Measurements from ENCODE around the gene TLR5.

The TLR5 gene

GRCh38 chr1:223110952-223111351 lies 32.1 kb downstream of the TLR5 start:
- DNase-seq (ENCODE audit: low read depth in 1 of 2, low spot score in 1 of 2) = no peak

GRCh38 chr1:223109581-223110026 lies 33.4 kb downstream of the TLR5 start:
- no peak for DNase-seq (ENCODE audit: low read depth in 1 of 2, low spot score in 1 of 2)

DNA sequence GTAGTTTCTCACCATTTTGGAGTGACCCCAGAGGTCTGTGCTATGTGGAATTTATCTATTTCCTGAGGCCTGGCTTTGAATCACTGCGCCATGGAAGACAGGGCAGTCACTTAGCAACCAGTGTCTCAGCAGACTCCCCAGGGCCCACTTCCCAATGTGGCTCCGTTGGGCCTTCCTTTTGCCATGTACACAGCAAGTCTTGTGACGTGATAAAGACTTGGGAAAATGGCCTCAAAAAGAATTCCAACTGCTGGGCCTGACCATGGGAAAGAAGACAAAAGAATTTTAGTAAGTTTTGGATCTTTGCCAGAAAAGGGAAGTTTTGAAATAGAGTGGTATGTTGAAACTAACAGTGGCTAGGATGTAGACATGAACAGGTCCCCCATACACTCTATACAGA lies 36.2 kb downstream of the TLR5 start:
- no peak for DNase-seq (ENCODE audit: low read depth in 1 of 2, low spot score in 1 of 2)

GRCh38 chr1:223105568-223105967 lies 37.5 kb downstream of the TLR5 start:
- DNase-seq (ENCODE audit: low read depth in 1 of 2, low spot score in 1 of 2) = no peak

DNA sequence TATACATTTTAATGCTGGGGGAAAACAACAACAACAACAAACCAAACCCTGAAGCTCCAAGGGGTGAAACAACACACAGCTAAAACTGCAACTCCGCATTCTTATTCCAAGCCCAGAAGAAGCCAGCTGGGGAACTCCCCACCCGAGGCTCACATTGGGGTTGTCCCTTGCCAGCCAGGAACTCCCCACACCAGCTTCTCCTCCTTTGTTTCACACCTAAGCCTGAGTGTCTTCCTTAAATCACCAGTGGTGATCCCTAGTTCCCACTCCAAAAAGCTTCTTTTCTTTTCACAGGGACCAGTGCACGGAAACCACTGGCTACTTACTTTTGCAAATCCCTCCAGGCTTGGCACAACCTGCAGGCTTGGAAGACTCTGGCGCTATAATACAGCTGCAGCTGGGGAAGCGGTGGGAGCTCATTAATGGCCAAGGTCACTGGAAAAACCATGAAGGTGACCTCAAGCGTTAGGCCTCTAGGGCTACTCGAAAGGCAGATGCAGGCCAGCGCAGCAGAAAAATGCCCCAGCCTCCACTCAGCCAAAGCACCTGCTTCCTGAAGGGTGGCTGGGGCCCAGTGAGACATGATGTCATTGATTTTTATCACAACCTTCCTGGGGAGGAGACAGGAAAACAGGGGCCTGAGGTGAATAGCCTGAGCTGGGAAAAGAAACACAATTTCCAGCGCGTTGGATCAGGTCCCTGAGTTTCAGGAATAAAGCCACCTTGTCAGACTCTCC lies 40.1 kb downstream of the TLR5 start:
- no peak for DNase-seq (ENCODE audit: low read depth in 1 of 2, low spot score in 1 of 2)

DNA sequence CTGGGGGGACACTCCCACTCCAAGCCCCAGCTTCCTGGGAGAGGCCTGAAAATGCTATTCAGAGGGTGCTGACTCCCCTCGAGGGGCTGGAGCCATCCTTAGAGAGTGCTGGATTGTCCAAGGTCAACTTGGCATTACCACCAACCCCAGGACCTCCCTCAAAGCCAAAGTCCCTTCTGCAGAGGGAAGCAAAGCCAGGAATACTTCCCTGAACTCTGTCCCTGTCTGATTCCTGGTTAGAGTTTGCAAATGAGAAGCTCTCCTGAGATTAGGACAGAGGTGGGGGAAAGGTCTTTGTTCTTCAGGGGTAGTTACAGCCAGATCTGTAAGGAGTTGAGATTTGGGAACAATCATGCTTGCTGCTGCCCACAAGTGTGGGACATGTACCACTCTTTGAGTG lies 45.3 kb downstream of the TLR5 start:
- no peak for DNase-seq (ENCODE audit: low read depth in 1 of 2, low spot score in 1 of 2)

DNA sequence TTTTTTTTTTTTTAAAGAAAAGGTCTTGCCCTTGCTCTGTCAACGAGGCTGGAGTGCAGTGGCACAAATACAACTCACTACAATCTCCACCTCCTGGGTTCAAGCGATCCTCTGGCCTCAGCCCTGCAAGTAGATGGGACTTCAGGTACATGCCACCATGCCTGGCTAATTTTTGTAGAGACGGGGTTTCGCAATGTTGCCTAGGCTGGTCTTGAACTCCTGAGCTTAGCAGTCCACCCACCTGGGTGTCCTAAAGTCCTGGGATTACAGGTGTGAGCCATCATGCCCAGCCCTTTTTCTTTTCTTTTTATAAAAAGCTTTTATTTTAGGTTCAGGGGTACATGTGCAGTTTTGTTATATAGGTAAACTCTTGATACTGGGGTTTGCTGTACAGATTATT lies 47.2 kb downstream of the TLR5 start:
- no peak for DNase-seq (ENCODE audit: low read depth in 1 of 2, low spot score in 1 of 2)

- DNase-seq (ENCODE audit: low read depth in 1 of 2, low spot score in 1 of 2) = no peak
These were observed 51.2 kb downstream of the TLR5 start for GRCh38 chr1:223091896-223092295.

- no peak for DNase-seq (ENCODE audit: low read depth in 1 of 2, low spot score in 1 of 2)
These were observed 53.8 kb downstream of the TLR5 start for GRCh38 chr1:223089250-223089649.

DNA sequence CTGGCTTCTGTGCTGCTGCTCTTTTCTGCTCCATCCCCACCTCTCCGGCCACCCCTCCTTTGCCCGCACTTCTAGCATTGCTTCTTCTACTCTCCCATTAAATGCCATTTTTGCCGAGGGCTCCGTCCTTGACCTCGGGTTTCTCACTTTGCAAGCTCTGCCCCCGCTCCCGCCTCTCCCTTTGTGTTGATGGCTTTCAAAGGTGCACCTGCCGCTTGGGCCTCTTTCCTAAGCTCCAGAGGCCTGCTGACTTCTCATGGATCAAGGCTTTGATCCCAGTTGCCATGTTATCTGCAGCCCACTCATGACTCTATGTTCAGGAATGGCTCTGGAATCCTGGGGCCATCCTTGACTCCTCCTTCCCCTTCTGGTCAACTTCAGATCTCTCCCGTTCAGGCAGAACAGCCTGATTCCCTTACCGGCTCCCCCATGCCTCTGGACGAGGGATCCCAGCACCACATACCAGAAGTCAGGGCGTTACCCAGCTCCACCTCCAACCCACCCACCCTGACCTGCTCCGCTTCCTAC lies 54.3 kb downstream of the TLR5 start:
- DNase-seq (ENCODE audit: low read depth in 1 of 2, low spot score in 1 of 2) = no peak

DNA sequence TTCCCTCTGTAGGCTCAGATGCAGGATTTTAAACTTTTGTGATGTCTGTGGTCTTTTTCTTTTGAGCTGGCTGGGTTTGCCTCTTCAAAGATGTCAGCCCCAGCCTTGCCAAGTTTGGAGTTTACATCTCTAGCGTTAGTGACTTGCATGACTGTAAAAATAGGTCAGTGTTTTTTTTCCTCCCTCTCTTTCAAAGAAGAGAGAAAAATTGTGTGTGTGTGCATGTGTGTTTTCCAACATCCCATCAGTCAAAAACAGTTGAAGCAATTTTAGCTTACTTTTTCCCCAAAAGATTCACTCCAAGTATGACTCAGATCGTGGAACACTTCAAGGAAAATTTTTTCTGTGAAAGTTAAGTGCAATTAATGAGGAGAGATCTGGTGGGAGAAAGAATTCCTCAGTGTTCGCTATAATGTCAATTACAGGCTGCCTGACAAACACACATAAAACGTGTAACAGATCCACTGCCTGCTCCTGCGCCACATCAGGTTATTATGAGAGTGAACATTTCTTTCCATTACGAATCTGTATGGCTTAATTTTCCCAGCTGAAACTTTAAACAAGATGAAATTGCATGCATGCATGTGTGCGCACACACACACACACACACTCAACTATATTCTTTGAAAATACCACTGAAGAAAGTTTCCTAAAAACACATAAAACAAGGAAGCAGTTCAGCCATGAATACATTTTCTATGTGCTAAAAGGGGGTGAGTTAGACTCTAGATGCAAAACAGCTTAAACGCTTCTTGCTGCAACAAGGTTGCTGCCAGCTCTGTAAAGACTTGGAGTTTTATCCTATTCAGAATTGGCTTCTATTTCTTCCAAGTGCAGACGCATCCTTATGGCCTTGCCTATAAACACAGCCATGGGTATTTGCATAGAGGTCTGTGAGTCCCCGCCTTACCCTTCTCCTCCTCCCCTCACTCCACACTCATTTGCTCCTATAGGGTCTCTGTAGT lies 55.5 kb downstream of the TLR5 start:
- no peak for DNase-seq (ENCODE audit: low read depth in 1 of 2, low spot score in 1 of 2)

DNA sequence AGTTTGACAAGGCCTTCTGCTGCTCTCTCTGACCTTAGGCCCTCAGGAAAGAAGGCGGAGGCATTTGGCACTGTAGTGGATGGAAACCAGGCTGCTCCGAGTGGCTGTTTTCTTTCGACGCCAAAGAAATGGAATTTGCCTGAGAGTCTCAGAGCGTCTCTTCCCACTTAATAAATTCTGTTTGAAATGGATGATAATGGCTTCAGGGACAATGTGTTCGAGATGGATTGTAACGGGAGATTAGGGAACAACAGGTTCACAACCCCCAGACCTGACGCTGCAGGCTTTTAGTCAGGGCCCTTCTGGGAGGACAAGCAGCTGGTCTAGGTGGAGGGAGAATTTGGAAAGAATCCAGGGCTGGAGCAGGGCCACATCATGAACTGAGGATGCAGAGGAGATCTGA lies 58.6 kb downstream of the TLR5 start:
- DNase-seq (ENCODE audit: low read depth in 1 of 2, low spot score in 1 of 2) = no peak

DNA sequence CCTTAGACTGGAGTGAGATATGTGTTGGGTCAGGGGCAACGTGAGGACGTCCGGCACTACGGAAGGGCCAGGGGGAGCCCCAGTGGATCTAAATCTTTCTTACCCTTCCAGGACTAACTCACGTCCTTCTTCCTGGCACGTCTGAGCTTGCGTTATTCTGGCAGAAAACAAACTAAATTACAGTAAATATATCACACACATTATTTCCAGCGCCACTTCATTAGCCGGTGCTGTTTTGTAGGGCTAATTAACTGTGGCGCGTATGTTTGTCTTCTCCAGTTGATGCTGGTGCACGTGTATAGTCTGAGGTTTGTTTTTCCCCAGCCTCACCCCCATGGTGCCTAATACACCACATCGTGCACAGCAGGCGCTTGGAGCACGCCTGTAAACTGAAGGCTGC lies 59.2 kb downstream of the TLR5 start:
- DNase-seq (ENCODE audit: low read depth in 1 of 2, low spot score in 1 of 2) = no peak

- DNase-seq (ENCODE audit: low read depth in 1 of 2, low spot score in 1 of 2) = no peak
These were observed 60.1 kb downstream of the TLR5 start for GRCh38 chr1:223082914-223083313.

- DNase-seq (ENCODE audit: low read depth in 1 of 2, low spot score in 1 of 2) = peak; percentile 42 to 62
These were observed 61.7 kb downstream of the TLR5 start for GRCh38 chr1:223081181-223081994.

- no peak for DNase-seq (ENCODE audit: low read depth in 1 of 2, low spot score in 1 of 2)
These were observed 63.5 kb downstream of the TLR5 start for GRCh38 chr1:223079498-223079897.

DNA sequence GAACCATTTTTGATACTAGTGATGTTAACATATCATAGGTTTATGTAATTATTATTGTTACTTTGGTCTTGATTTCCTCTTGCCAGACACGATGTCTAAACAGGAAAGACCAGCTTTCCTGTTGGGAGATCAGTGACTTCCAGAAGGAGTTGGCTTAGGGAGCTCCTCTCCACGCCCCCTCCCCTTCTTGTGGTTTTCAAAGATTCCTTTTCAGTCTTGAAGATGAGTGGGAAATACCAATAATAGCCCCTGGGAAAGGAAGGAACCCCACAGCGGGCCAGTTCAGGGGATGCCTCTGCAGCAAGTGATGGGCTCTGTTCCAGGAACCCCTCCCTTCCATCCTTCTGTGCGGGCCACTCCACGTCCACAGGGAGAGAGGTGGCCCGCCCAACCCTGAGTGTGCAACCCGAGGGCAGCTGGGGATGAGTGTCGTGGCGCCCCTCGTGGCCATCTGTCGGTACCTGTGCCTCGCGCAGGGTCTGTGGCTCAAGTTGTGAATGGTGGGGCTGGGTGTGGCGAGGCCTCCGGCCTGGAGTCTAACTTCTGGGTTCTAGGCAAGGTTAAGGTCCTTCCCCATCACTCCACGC lies 65.7 kb downstream of the TLR5 start:
- DNase-seq (ENCODE audit: low read depth in 1 of 2, low spot score in 1 of 2) = no peak

- no peak for DNase-seq (ENCODE audit: low read depth in 1 of 2, low spot score in 1 of 2)
These were observed 66.7 kb downstream of the TLR5 start for GRCh38 chr1:223076362-223076761.

DNA sequence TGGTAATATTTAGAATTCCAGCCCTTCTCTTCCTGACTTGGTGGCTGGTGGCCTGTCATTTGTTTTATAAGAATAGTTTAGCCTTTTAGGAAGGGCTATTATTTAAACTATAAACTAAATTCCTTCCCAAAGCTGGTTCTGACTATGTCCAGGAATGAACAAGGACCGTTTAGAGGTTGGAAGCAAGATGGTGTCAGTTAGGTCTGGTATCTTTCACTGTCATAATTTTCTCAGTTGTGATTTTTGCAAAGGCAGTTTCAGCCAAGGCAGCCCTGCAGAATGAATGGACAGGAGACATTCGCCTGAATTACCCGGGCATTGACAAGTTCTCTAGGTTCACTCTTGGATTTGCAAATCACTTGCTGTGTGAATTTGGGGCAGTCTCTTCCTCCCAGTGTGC lies 67.2 kb downstream of the TLR5 start:
- no peak for DNase-seq (ENCODE audit: low read depth in 1 of 2, low spot score in 1 of 2)

DNA sequence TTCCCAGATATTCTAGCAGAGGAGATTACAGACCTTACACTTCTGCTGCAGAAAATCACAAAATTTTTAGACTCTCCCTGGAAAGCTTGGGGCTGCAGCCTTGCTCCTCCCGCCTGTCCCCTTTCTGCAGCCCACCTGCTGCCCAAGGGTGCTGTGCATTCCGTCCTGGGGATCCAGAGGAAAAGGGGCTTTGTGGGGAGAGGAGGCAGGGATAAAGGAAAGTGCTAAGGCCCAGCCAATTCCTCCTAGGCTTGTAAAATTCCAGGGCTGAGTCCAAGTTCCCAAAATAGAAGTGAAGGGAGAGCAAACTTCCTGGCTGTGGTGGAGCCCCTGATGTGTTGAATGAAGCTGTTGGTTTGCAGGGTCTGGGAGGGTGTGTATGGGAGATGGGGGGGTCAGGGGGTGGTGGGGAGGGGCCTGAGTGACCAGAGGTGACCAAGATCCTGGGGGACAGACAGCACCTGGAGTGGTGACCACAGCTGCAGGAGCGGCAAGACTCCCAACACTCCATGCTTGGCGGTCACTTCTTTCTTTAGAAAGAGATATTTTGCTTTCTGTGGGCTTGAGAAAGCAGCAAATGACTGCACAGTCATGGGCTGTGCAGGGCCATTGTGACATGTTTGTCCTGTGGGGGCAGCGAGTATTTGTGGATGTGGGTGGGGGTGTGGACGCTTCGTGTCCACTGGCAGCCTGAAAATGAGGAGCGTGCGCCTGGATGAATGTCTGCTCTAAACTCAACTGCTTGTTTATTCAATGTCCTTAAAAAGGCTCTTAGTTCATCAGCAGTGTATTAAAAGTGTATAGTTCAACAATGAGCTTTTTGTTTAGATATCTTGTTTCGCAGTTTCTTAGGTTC lies 68.4 kb downstream of the TLR5 start:
- no peak for DNase-seq (ENCODE audit: low read depth in 1 of 2, low spot score in 1 of 2)
